Thyroid gland (tissue), 4 donors: ENCODE measurements around the gene RNFT2.

Source experiments
- CTCF ChIP-seq, 6 experiments: fragments of 200-600 bp in 3 of 6; fragments of 450-650 bp in 3 of 6; sonication (generic) in 3 of 6; IDR thresholded peaks; one replicate each; pipeline ENCODE4 v1.5.1; 2016 to 2019; ENCODE audit warnings: antibody characterized with exemption in 6 of 6, mild to moderate bottlenecking in 2 of 6, inconsistent platforms in 1 of 6, moderate library complexity in 1 of 6
- POLR2A ChIP-seq, 2 donors: fragments of 450-650 bp; IDR thresholded peaks; one replicate each; pipeline ENCODE4 v1.6.1; 2017; ENCODE audit warnings: antibody characterized with exemption in 2 of 2, mild to moderate bottlenecking in 2 of 2, moderate library complexity in 1 of 2

- TF ChIP-seq CTCF (IDR thresholded peaks at IDR 0.05) (no peak), POLR2A (IDR thresholded peaks at IDR 0.05) (no peak)
Measured at GRCh38 chr12:116735084-116735483, 3.0 kb upstream of the RNFT2 start.
